Neuronal stem cell (in vitro differentiated cells): ENCODE data around the gene AKR1C3.

Experiments used
- DNase-seq: peaks from one replicate; pipeline ENCODE4 v3.0.0-alpha.2; 2013; ENCODE audit warnings: low spot score
- H2AFZ ChIP-seq: one replicate; pipeline ENCODE4 v1.6.1; 2013; ENCODE audit warnings: mild to moderate bottlenecking, low read length, inconsistent platforms
- H2AK5ac ChIP-seq: 2 replicates; pipeline ENCODE4 v1.6.1; 2013; ENCODE audit warnings: low read depth, mild to moderate bottlenecking, inconsistent platforms, low read length, moderate library complexity, mixed read lengths
- H2BK120ac ChIP-seq: 2 replicates; pipeline ENCODE4 v1.6.1; 2013; ENCODE audit warnings: low read depth, mild to moderate bottlenecking, inconsistent platforms, low read length, moderate library complexity, mixed read lengths
- H2BK12ac ChIP-seq: one replicate; pipeline ENCODE4 v1.6.1; 2013; ENCODE audit warnings: low read length, inconsistent platforms
- H2BK15ac ChIP-seq: 2 replicates; pipeline ENCODE4 v1.6.1; 2013; ENCODE audit warnings: mild to moderate bottlenecking, low read length, inconsistent platforms, mixed read lengths
- H2BK5ac ChIP-seq: one replicate; pipeline ENCODE4 v1.6.1; 2013; ENCODE audit warnings: inconsistent platforms, mild to moderate bottlenecking, low read length, moderate library complexity
- H3K14ac ChIP-seq: one replicate; pipeline ENCODE4 v1.6.1; 2013; ENCODE audit warnings: low read length, inconsistent platforms
- H3K18ac ChIP-seq: 2 replicates; pipeline ENCODE4 v1.6.1; 2013; ENCODE audit warnings: low read length, inconsistent platforms
- H3K23ac ChIP-seq: 2 replicates; pipeline ENCODE4 v1.6.1; 2013; ENCODE audit warnings: low read depth, mild to moderate bottlenecking, mixed read lengths, low read length, inconsistent platforms; ENCODE audit not compliant: poor library complexity
- H3K27ac ChIP-seq: replicated peaks from 3 replicates; pipeline ENCODE4 v1.5.1; 2013; ENCODE audit warnings: low read length, inconsistent platforms
- H3K27me3 ChIP-seq, 3 experiments: 2 replicates each; pipeline ENCODE4 v1.6.1; 2013; ENCODE audit warnings: low read length in 3 of 3, mild to moderate bottlenecking in 2 of 3, inconsistent platforms in 1 of 3, low read depth in 1 of 3, mixed read lengths in 1 of 3, moderate library complexity in 1 of 3; ENCODE audit not compliant: control insufficient read depth in 3 of 3, insufficient read depth in 3 of 3
- H3K36me3 ChIP-seq, 2 donors: replicated peaks in 1 of 2; 2 replicates each; pipeline ENCODE4 v1.6.1; 2013; ENCODE audit warnings: low read length in 2 of 2; ENCODE audit not compliant: control insufficient read depth in 2 of 2, insufficient read depth in 2 of 2
- H3K4ac ChIP-seq: 2 replicates; pipeline ENCODE4 v1.6.1; 2013; ENCODE audit warnings: inconsistent platforms, mild to moderate bottlenecking, low read length, moderate library complexity
- H3K4me1 ChIP-seq, 2 donors: 1 replicate in 1 of 2; 2 replicates in 1 of 2; pipeline ENCODE4 v1.6.1; 2013; ENCODE audit warnings: low read length in 2 of 2, low read depth in 1 of 2; ENCODE audit not compliant: control insufficient read depth in 2 of 2, insufficient read depth in 1 of 2
- H3K4me2 ChIP-seq: one replicate; pipeline ENCODE4 v1.6.1; 2013; ENCODE audit warnings: mild to moderate bottlenecking, low read length, inconsistent platforms; ENCODE audit not compliant: insufficient read depth, poor library complexity, severe bottlenecking
- H3K4me3 ChIP-seq, 2 donors: 2 replicates each; pipeline ENCODE4 v1.5.1; 2013; ENCODE audit warnings: low read length in 2 of 2, mild to moderate bottlenecking in 2 of 2, inconsistent platforms in 1 of 2, moderate library complexity in 1 of 2
- H3K79me1 ChIP-seq: one replicate; pipeline ENCODE4 v1.6.1; 2013; ENCODE audit warnings: low read depth, mild to moderate bottlenecking, inconsistent platforms, low read length, moderate library complexity
- H3K9ac ChIP-seq: one replicate; pipeline ENCODE4 v1.6.1; 2013; ENCODE audit warnings: mild to moderate bottlenecking, low read depth, low read length, inconsistent platforms; ENCODE audit not compliant: poor library complexity
- H3K9me3 ChIP-seq, 2 donors: replicated peaks in 1 of 2; 2 replicates each; pipeline versions ENCODE3 to v1.6.1; 2013; ENCODE audit warnings: low read length in 2 of 2, mild to moderate bottlenecking in 2 of 2, inconsistent platforms in 1 of 2, low read depth in 1 of 2, mixed read lengths in 1 of 2, moderate library complexity in 1 of 2; ENCODE audit not compliant: control insufficient read depth in 2 of 2, insufficient read depth in 1 of 2
- H4K8ac ChIP-seq: one replicate; pipeline ENCODE4 v1.6.1; 2013; ENCODE audit warnings: low read depth, mild to moderate bottlenecking, inconsistent platforms, low read length, moderate library complexity
- H4K91ac ChIP-seq: one replicate; pipeline ENCODE4 v1.6.1; 2013; ENCODE audit warnings: low read length, low read depth, mild to moderate bottlenecking, inconsistent platforms; ENCODE audit not compliant: poor library complexity
- WGBS, 2 donors: extraction: QIAGEN DNeasy Blood & Tissue Kit; methylation state at CpG; one replicate each; pipeline ENCODE4 v1.1.7; 2013; ENCODE audit warnings: missing lambda C conversion rate in 2 of 2, mixed read lengths in 1 of 2; ENCODE audit not compliant: insufficient read length in 2 of 2, insufficient replicate concordance in 1 of 2; ENCODE audit errors: extremely low coverage in 2 of 2; 5-methylcytosine and 5-hydroxymethylcytosine counted together

Gene AKR1C3

GRCh38 chr10:5089865-5090264 is 4.3 kb upstream of the AKR1C3 start:
- no peaks in the 10 kb centered on the region for H3K36me3 ChIP-seq
- no peak overlapping the region for H2BK12ac ChIP-seq
- H2BK15ac ChIP-seq: no peak overlapping the region
- no peak overlapping the region for H2BK120ac ChIP-seq
- no peak overlapping the region for H3K14ac ChIP-seq
- no peak overlapping the region for H2BK5ac ChIP-seq
- WGBS, 2 donors: no CpG with 5 or more reads among the region's 4 CpGs
- H3K27me3 ChIP-seq: no peaks in the 10 kb centered on the region
- H4K91ac ChIP-seq: no peak overlapping the region
- H3K18ac ChIP-seq: no peak overlapping the region
- no peaks in the 10 kb centered on the region for H3K4me1 ChIP-seq
- no peak for DNase-seq
- H3K4me2 ChIP-seq: no peak overlapping the region
- no peaks in the 10 kb centered on the region for H3K79me1 ChIP-seq
- no peak overlapping the region for H3K9ac ChIP-seq
- no peak overlapping the region for H3K27ac ChIP-seq
- H3K4me3 ChIP-seq: no peak overlapping the region
- H4K8ac ChIP-seq: no peak overlapping the region
- H3K4ac ChIP-seq: no peak overlapping the region
- H3K23ac ChIP-seq: no peak overlapping the region
- no peak overlapping the region for H2AFZ ChIP-seq
- H2AK5ac ChIP-seq: no peak overlapping the region
- H3K9me3 ChIP-seq: no peaks in the 10 kb centered on the region

DNA sequence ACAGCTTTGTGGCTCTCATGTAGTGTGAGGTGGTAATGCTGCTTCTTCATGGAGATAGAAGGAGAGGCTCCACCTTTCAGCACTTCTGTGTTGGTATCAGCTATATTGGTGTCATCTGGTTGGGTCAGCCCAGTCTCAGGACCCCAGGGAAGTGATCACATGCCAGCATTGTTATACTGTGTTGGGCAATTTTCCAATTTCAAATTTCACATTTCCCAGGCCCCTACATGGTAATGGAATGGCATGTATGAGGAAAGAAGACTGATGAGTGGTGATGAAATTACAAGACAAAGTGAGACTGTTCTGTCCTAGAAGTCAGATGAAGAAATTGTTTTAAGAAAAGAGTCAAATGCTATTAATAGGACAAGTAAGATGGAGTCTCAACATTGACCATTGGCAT is 3.7 kb upstream of the AKR1C3 start:
- Histone ChIP-seq H3K4me3 (no peak overlapping the region), H3K27me3 (no peaks in the 10 kb centered on the region), H2AFZ (no peak overlapping the region), H4K91ac (no peak overlapping the region), H3K9ac (no peak overlapping the region), H3K4ac (no peak overlapping the region), H3K18ac (no peak overlapping the region), H3K4me1 (no peaks in the 10 kb centered on the region), H3K27ac (no peak overlapping the region), H3K79me1 (no peaks in the 10 kb centered on the region), H3K36me3 (no peaks in the 10 kb centered on the region), H2AK5ac (no peak overlapping the region), H2BK5ac (no peak overlapping the region), H3K23ac (no peak overlapping the region), H2BK15ac (no peak overlapping the region), H4K8ac (no peak overlapping the region), H2BK12ac (no peak overlapping the region), H3K9me3 (no peaks in the 10 kb centered on the region), H3K4me2 (no peak overlapping the region), H2BK120ac (no peak overlapping the region), H3K14ac (no peak overlapping the region)
- no peak for DNase-seq

DNA sequence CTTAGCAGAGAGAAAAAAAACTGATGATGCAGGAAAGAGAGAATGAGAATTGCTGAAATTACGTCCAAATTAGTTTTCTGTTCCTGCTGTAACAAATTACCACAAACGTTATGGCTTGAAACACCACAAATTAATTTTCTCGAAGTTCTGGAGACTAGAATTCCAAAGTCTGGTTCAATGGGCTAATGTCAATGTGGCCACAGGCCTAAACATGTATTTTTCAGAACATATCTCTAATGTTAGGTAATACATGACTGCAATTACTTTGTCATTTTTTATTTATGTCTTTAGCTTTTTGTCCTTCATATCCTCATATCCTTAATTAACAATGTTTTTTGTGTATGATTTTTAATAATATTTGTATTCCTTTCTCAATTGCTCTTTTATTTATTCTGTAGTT is 3.0 kb upstream of the AKR1C3 start:
- Histone ChIP-seq H3K27ac (no peak overlapping the region), H2BK5ac (no peak overlapping the region), H4K91ac (no peak overlapping the region), H2AK5ac (no peak overlapping the region), H4K8ac (no peak overlapping the region), H2BK15ac (no peak overlapping the region), H3K4me1 (no peaks in the 10 kb centered on the region), H3K9me3 (no peaks in the 10 kb centered on the region), H3K23ac (no peak overlapping the region), H2BK120ac (no peak overlapping the region), H3K18ac (no peak overlapping the region), H3K9ac (no peak overlapping the region), H3K27me3 (no peaks in the 10 kb centered on the region), H3K79me1 (no peaks in the 10 kb centered on the region), H3K36me3 (no peaks in the 10 kb centered on the region), H2AFZ (no peak overlapping the region), H3K4me2 (no peak overlapping the region), H2BK12ac (no peak overlapping the region), H3K4ac (no peak overlapping the region), H3K14ac (no peak overlapping the region), H3K4me3 (no peak overlapping the region)
- WGBS, 2 donors: no CpG with 5 or more reads among the region's 3 CpGs
- no peak for DNase-seq

- Histone ChIP-seq H3K27ac (no peak overlapping the region), H3K23ac (no peak overlapping the region), H3K4me1 (no peaks in the 10 kb centered on the region), H2BK5ac (no peak overlapping the region), H3K14ac (no peak overlapping the region), H3K4ac (no peak overlapping the region), H3K79me1 (no peaks in the 10 kb centered on the region), H4K91ac (no peak overlapping the region), H3K18ac (no peak overlapping the region), H2AFZ (no peak overlapping the region), H3K4me2 (no peak overlapping the region), H4K8ac (no peak overlapping the region), H2AK5ac (no peak overlapping the region), H3K9ac (no peak overlapping the region), H3K36me3 (no peaks in the 10 kb centered on the region), H2BK120ac (no peak overlapping the region), H3K4me3 (no peak overlapping the region), H2BK12ac (no peak overlapping the region), H3K9me3 (no peaks in the 10 kb centered on the region), H3K27me3 (no peaks in the 10 kb centered on the region), H2BK15ac (no peak overlapping the region)
- no CpG with 5 or more reads among the region's 2 CpGs for WGBS, 2 donors
- no peak for DNase-seq
Measured at GRCh38 chr10:5092375-5092774, 1.8 kb upstream of the AKR1C3 start.
